PC-3 (cell line): ENCODE measurements around the gene CALB2. TPM values are rescaled to one million over a fixed set of nuclear protein-coding genes. Genes with fewer than 3 reads are reported as not detected.

ENCODE experiments used
- ATAC-seq: fragments of 200-7000 bp; cut with Tn5 transposase; 2 replicates; pipeline ENCODE4 v1.9.1; 2020; ENCODE audit warnings: mild to moderate bottlenecking, moderate library complexity
- BruUV-seq: library from RNA; stranded (reverse); fragments of 400-500 nt; replicated peaks from 2 replicates; lab custom pipeline; 2021; lab: Mats Ljungman, UMichigan
- CTCF ChIA-PET: fragments of 300-600 bp; sonication (Branson Sonifier 250); formaldehyde crosslinking; loops from one replicate; lab custom pipeline; 2022; ENCODE audit warnings: antibody characterized with exemption; lab: Charles Lee
- POLR2A ChIA-PET: fragments of 300-600 bp; sonication (Branson Sonifier 250); formaldehyde crosslinking; loops from one replicate; lab custom pipeline; 2022; ENCODE audit warnings: antibody characterized with exemption; ENCODE audit not compliant: unreplicated experiment; lab: Charles Lee
- DNase-seq: peaks from one replicate; pipeline ENCODE4 v3.0.0-alpha.2; 2015
- H2AFZ ChIP-seq: fragments of 300-600 bp; sonication (generic); 2 replicates; pipeline ENCODE4 v1.6.0; 2016; ENCODE audit warnings: antibody characterized with exemption, low read length
- H3F3A ChIP-seq: fragments of 300-600 bp; sonication (generic); one replicate; pipeline ENCODE4 v1.6.0; 2017; ENCODE audit warnings: antibody characterized with exemption, low read length, control low read depth, mild to moderate bottlenecking; ENCODE audit not compliant: unreplicated experiment
- H3K27ac ChIP-seq: fragments of 300-600 bp; sonication (generic); 2 replicates; pipeline ENCODE4 v1.5.1; 2016; ENCODE audit warnings: mild to moderate bottlenecking, low read length
- H3K27me3 ChIP-seq: fragments of 300-600 bp; sonication (generic); 2 replicates; pipeline ENCODE4 v1.6.1; 2016; ENCODE audit warnings: low read length, mixed read lengths
- H3K36me3 ChIP-seq: fragments of 300-600 bp; sonication (generic); 2 replicates; pipeline ENCODE4 v1.6.1; 2016; ENCODE audit warnings: low read depth, mixed run types, low read length, mixed read lengths
- H3K4me1 ChIP-seq: fragments of 300-600 bp; sonication (generic); 2 replicates; pipeline ENCODE4 v1.5.1; 2016; ENCODE audit warnings: low read length; ENCODE audit not compliant: insufficient read depth
- H3K4me2 ChIP-seq: fragments of 300-600 bp; sonication (generic); 2 replicates; pipeline ENCODE4 v1.6.0; 2016; ENCODE audit warnings: low read length
- H3K4me3 ChIP-seq: fragments of 300-600 bp; sonication (generic); 2 replicates; pipeline ENCODE4 v1.5.1; 2016; ENCODE audit warnings: mild to moderate bottlenecking, low read length, mixed read lengths
- H3K79me2 ChIP-seq: fragments of 300-600 bp; sonication (generic); 2 replicates; pipeline ENCODE4 v1.6.1; 2017; ENCODE audit warnings: low read length, mixed read lengths
- H3K9ac ChIP-seq: fragments of 300-600 bp; sonication (generic); 2 replicates; pipeline ENCODE4 v1.6.0; 2016; ENCODE audit warnings: mild to moderate bottlenecking, low read length
- H3K9me2 ChIP-seq: fragments of 300-600 bp; sonication (generic); replicated peaks from 2 replicates; pipeline ENCODE4 v1.6.1; 2016; ENCODE audit warnings: mixed run types, low read length, mixed read lengths
- H3K9me3 ChIP-seq: fragments of 300-600 bp; sonication (generic); 2 replicates; pipeline ENCODE4 v1.6.1; 2016; ENCODE audit warnings: low read length, mixed read lengths
- H4K20me1 ChIP-seq: fragments of 300-600 bp; sonication (generic); 2 replicates; pipeline ENCODE4 v1.6.1; 2016; ENCODE audit warnings: low read length, mixed read lengths
- EZH2 ChIP-seq: fragments of 300-600 bp; sonication (generic); IDR thresholded peaks from one replicate; pipeline ENCODE4 v1.6.1; 2017; ENCODE audit warnings: antibody characterized with exemption, mild to moderate bottlenecking, low read length; ENCODE audit not compliant: unreplicated experiment
- EZH2phosphoT487 ChIP-seq: fragments of 300-600 bp; sonication (generic); IDR thresholded peaks from 2 replicates; pipeline ENCODE4 v1.6.1; 2018; ENCODE audit warnings: mild to moderate bottlenecking, antibody characterized with exemption, low read length, borderline replicate concordance
- intact Hi-C: fragments of 100-400 bp; cut with micrococcal nuclease; formaldehyde crosslinking; loops from 2 replicates; pipeline ENCODE4 v1.9.0; 2023
- total RNA-seq: library from RNA; depleted of rRNA; stranded (reverse); fragments of >200 nt; gene quantifications from 2 replicates; pipeline ENCODE4 v1.2.3, GENCODE V29; 2014
- TF ChIP-seq, protein P1 (sequence below): fragments of 300-600 bp; sonication (generic); conservative IDR thresholded peaks from 2 replicates; pipeline ENCODE4 v1.5.1; 2017; ENCODE audit warnings: antibody characterized with exemption, low read depth, mild to moderate bottlenecking, low read length

CALB2 gene
- total RNA-seq, 1 experiment from 2014 or later, result 0.47 TPM

DNA sequence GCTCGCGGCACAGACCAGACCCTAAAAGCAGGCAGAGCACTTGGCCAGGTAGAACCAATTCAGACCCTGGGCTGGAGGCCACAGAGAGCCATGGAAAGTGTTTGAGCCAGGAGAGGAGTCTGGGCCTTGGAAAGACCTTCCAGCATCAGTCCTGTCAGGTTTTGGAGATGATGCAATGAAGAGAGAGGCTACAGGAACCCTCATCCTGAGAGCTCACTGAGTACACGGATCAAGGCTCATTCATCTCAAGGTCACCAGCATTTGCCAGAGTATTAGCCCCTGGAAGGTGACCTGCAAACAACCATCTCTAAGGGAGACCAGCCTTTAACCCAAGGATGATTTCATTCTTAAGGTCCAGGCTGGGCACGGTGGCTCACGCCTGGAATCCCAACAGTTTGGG, 55.5 kb downstream of the CALB2 start:
- CTCF ChIA-PET, result no interaction called here

DNA sequence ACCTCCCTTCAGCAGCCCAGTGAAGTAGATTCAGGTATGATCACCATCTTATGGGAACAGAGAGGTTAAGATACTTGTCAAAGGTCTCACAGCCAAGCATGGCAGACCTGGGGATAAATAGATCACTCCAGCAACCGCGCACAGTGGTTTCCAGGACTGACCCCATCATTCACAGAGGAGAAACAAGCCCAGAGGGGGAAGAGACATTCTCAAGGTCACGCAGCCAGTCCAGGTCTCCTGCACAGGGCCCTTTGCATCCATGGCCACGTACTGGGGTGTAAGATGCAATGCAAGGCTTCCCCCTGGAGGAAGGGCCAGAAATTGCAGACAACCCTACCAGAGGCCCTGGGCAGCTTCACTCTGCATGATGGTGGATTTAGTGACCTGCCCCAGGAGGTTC, 63.4 kb downstream of the CALB2 start:
- no TSS peak for BruUV-seq
- Histone ChIP-seq H3K27ac (no peak overlapping the region), H3K9me3 (no peaks in the 10 kb centered on the region), H3K36me3 (no peaks in the 10 kb centered on the region), H2AFZ (no peak overlapping the region), H3F3A (no peaks in the 10 kb centered on the region), H3K27me3 (peaks cover 22% of the 10 kb centered on the region), H3K4me2 (no peak overlapping the region), H3K4me1 (no peaks in the 10 kb centered on the region), H3K4me3 (no peak overlapping the region), H3K9me2 (no peaks in the 10 kb centered on the region), H3K79me2 (no peaks in the 10 kb centered on the region), H3K9ac (no peak overlapping the region), H4K20me1 (no peaks in the 10 kb centered on the region)
- ChIA-PET POLR2A (no interaction called here), CTCF (no interaction called here)
- DNase-seq (peak; percentile 23), ATAC-seq (0 out of 2 replicates have a peak, but pooled peaks have one; percentile 43)
- TF ChIP-seq EZH2 (no peak), EZH2phosphoT487 (no peak)
- TF ChIP-seq, protein P1, sequence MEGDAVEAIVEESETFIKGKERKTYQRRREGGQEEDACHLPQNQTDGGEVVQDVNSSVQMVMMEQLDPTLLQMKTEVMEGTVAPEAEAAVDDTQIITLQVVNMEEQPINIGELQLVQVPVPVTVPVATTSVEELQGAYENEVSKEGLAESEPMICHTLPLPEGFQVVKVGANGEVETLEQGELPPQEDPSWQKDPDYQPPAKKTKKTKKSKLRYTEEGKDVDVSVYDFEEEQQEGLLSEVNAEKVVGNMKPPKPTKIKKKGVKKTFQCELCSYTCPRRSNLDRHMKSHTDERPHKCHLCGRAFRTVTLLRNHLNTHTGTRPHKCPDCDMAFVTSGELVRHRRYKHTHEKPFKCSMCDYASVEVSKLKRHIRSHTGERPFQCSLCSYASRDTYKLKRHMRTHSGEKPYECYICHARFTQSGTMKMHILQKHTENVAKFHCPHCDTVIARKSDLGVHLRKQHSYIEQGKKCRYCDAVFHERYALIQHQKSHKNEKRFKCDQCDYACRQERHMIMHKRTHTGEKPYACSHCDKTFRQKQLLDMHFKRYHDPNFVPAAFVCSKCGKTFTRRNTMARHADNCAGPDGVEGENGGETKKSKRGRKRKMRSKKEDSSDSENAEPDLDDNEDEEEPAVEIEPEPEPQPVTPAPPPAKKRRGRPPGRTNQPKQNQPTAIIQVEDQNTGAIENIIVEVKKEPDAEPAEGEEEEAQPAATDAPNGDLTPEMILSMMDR, result peak; percentile 46; the same call in 1 of the 2 replicates
- intact Hi-C loops, result no loop called here

More for the DNA sequence above, 55.5 kb downstream of the CALB2 start:
- POLR2A ChIA-PET, result no interaction called here
- no peaks in the 10 kb centered on the region for H4K20me1 ChIP-seq
- DNase-seq (no peak), ATAC-seq (no peak)
- H3K9me2 ChIP-seq, result no peaks in the 10 kb centered on the region
- H3K79me2 ChIP-seq, result no peaks in the 10 kb centered on the region
- no peak overlapping the region for H3K9ac ChIP-seq
- no peaks in the 10 kb centered on the region; the same call in 1 of the 2 replicates for H3K36me3 ChIP-seq
- no peaks in the 10 kb centered on the region for H3F3A ChIP-seq
- intact Hi-C loops, result no loop called here
- H3K4me2 ChIP-seq, result no peak overlapping the region
- H3K4me3 ChIP-seq, result no peak overlapping the region
- no peak overlapping the region for H3K27ac ChIP-seq
- H3K27me3 ChIP-seq, result peaks cover 25% of the 10 kb centered on the region
- no TSS peak for BruUV-seq
- no peaks in the 10 kb centered on the region for H3K4me1 ChIP-seq
- H2AFZ ChIP-seq, result no peak overlapping the region
- no peaks in the 10 kb centered on the region for H3K9me3 ChIP-seq
- TF ChIP-seq, protein P1, result no peak
- TF ChIP-seq EZH2 (no peak), EZH2phosphoT487 (no peak)

DNA sequence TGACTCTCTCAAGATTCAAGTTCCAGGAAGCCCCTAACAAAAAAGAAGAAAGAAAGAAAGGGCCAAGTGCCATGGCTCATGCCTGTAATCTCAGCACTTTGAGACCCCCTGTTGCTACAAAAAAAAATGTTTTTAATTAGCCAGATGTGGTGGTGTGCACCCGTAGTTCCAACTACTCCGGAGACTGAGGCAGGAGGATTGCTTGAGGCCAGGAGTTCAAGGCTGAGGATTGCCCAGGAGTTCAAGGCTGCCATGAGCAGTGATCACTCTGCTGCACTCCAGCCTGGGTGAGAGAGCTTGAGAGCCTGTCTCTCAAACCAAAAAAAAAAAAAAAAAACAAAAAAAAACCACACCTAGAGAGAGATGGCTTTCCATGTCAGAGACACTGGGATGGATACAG, 64.5 kb downstream of the CALB2 start:
- Histone ChIP-seq H3K27me3 (peaks cover 21% of the 10 kb centered on the region), H3K9me2 (no peaks in the 10 kb centered on the region), H3F3A (no peaks in the 10 kb centered on the region), H3K9me3 (no peaks in the 10 kb centered on the region), H3K36me3 (no peaks in the 10 kb centered on the region), H3K27ac (no peak overlapping the region), H3K4me3 (no peak overlapping the region), H3K79me2 (no peaks in the 10 kb centered on the region), H2AFZ (no peak overlapping the region), H4K20me1 (no peaks in the 10 kb centered on the region), H3K4me1 (no peaks in the 10 kb centered on the region), H3K9ac (no peak overlapping the region), H3K4me2 (no peak overlapping the region)
- TF ChIP-seq, protein P1, result no peak
- no peak for TF ChIP-seq EZH2
- no peak for TF ChIP-seq EZH2phosphoT487
- ChIA-PET CTCF (no interaction called here), POLR2A (no interaction called here)
- intact Hi-C loops, result no loop called here
- no TSS peak for BruUV-seq
- ATAC-seq (no peak), DNase-seq (no peak)
